GM21737 (cell line): ENCODE results near the gene CLDN19.
"Not testable (repeated sequence)": the region's sequence is repeated elsewhere in the genome, so short reads cannot be mapped to it uniquely, and the experiment has no call there.

Experiments
- ATAC-seq: cut with Tn5 transposase; IDR thresholded peaks from one replicate; pipeline ENCODE4 v1.9.1; 2021; ENCODE audit warnings: mild to moderate bottlenecking, moderate library complexity; ENCODE audit not compliant: unreplicated experiment

Gene CLDN19

GRCh38 chr1:42740851-42741580 lies 980 bp upstream of the CLDN19 start:
- no peak for ATAC-seq

GRCh38 chr1:42738678-42739226 lies 1.3 kb downstream of the CLDN19 start:
- ATAC-seq = no peak

- no peak for ATAC-seq
Measured at GRCh38 chr1:42737986-42738677, 1.9 kb downstream of the CLDN19 start.

GRCh38 chr1:42737257-42737656 lies 2.8 kb downstream of the CLDN19 start:
- ATAC-seq = no peak

DNA sequence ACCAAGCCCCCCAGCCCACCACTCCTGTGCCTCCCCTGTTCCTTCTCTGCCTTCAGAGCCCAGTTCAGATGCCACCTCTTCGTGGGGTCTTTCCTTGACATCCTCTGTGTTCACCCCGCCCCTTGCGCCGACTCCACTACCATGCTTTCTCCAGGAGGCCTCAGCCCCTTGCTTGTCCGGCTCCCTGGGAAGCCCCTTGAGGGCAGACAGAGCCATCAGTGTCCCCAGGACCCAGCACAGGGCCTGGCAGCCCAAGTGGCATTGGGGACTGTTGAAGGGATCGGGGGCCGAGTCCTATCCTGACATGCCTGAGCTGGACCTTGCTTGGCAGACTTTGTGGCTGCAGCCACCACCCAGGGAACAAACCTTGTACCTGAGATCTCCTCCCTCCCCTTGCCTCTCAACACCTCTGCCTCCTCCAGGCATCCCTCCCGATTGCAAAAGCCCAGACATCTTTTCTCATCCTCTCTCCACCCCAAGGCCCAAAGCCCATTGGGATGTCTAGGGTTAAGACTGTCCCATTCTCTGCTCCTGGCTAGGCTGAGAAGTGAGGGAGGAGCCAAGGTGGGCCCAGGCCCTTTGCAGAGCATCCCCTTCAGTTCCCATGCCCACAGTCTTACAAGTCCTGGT lies 3.4 kb downstream of the CLDN19 start:
- ATAC-seq = no peak

DNA sequence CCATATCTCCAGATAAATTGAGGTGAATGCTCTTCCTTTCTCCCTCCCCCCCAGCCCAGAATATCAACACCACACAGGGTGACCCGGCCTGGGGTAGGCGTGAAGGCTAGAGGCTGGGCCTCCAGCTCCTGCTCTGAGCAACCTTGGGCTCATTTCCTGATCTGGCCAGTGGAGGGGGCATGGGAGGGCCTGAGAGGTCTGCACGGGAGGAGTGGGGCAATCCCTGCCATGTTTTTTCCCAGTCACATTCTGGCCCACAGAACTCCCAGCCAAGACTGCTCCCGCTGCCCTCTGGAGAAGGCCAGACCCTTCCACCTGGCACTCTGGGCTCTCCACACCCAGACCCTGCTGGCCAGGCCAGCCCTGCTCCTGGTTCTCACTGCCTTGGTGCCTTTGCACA lies 3.9 kb downstream of the CLDN19 start:
- no peak for ATAC-seq

GRCh38 chr1:42735477-42736105 lies 4.4 kb downstream of the CLDN19 start:
- no peak for ATAC-seq

DNA sequence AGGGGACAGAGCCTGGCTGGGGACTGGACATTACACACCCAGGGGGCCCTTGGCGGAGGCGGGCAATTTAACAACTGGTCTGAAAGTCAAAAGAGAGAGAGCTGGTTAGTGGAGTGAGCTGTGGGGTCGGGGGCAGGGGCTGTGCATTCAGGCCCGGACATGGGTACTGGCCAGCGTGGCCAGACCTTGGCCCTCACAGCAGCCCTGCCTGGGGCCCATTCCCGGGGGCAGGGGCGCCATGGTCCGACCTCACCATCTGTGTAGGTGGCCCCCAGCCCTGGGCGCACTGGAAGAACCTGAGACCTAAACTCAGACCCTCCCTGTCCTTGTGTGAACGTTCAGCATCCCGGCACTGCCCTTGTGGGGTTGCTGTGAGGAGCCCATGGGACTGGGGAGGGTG lies 5.0 kb downstream of the CLDN19 start:
- no peak for ATAC-seq

- no peak for ATAC-seq
Measured at GRCh38 chr1:42734201-42735035, 5.6 kb downstream of the CLDN19 start.

GRCh38 chr1:42733415-42734200 lies 6.4 kb downstream of the CLDN19 start:
- ATAC-seq = no peak

DNA sequence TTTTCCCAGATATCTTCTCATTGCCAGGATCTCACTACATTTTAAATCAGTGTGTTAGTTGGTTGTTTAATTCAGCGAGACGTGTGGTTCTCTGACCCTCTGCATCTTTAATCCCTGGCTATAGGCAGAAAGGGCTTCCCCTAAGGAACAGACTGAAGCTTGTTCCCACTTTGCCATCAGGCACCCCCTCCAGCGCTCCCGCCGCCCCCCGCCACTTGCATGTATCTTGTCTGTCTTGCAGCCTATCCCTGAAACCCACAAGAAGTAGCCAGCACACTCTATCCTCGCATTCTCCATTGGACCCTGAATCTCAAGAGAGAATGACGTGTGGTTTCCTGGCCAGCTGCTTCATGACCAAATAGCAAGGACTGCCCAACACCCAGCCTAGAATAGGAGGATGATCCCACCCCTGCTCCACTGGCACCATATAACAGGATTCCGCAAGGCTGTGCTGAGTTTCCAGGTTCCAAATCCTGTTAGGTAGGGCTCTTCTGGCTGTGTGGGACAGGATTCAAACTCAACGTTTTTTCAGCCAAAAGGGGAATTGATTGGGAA lies 7.8 kb downstream of the CLDN19 start:
- ATAC-seq = no peak

GRCh38 chr1:42731585-42731984 lies 8.5 kb downstream of the CLDN19 start:
- ATAC-seq = no peak

DNA sequence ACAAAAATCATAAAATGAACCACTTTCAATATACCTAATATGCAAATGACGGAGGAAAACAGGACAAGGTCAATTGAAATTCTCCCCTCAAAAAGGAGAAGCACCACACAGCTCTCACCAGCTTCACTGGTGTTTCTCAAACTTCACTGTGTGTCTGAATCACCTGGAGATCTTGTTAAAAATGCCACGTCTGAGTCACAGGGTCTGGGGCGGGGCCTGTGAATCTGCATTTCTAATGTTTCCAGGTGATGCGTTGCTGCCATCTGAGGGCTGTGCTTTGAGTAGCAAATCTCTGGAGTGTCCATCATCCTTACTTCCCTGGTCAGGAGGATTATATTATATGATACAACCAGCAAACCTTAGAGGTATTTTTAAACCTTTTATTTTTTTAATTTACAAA lies 9.0 kb downstream of the CLDN19 start:
- ATAC-seq = no peak

GRCh38 chr1:42730002-42730401 lies 10.0 kb downstream of the CLDN19 start:
- no peak for ATAC-seq

DNA sequence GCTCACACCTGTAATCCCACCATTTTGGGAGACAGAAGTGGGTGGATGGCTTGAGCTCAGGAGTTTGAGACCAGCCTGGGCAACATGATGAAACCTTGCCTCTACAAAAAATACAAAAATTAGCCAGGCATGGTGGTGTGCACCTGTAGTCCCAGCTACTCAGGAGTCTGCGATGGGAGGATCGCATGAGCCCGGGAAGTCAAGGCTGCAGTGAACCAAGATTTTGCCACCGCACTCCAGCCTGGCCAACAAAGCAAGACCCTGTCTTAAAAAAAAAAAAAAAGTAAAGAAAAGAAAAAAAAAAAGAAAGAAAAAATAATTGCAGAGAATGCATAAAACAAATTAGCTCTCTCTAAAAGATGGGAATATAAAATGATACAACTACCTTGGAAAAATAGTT lies 14.2 kb downstream of the CLDN19 start:
- ATAC-seq = not testable (repeated sequence)

GRCh38 chr1:42723511-42723910 lies 16.5 kb downstream of the CLDN19 start:
- no peak for ATAC-seq

DNA sequence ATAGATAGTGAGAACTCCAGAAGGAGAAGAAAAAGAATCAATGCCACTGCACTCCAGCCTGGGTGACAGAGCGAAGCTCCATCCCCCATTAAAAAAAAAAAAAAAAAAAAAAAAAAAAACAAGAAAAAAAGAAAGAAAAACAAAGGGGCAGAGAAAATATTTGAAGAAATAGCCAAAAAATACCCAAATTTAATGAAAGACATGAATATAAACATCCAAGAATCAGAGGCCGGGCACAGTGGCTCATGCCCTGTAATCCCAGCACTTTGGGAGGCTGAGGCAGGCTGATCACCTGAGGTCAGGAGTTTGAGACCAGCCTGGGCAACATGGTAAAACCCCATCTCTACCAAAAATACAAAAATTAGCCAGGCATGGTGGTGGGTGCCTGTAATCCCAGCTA lies 17.6 kb downstream of the CLDN19 start:
- ATAC-seq = not testable (repeated sequence)

- ATAC-seq = no peak
Measured at GRCh38 chr1:42721926-42722325, 18.1 kb downstream of the CLDN19 start.

- no peak for ATAC-seq
Measured at GRCh38 chr1:42720868-42721267, 19.2 kb downstream of the CLDN19 start.
